GM12891 (cell line): ENCODE data around the gene GDPD4.

Source experiments
- POU2F2 ChIP-seq: IDR thresholded peaks from 2 replicates; pipeline ENCODE4 v1.6.1; 2011; ENCODE audit warnings: low read depth, mild to moderate bottlenecking, control low read depth, low read length, moderate library complexity
- SPI1 ChIP-seq: IDR thresholded peaks from 2 replicates; pipeline ENCODE4 v1.6.1; 2011; ENCODE audit warnings: low read depth, low read length, control low read depth

GRCh38 chr11:77346906-77347603 lies 45.6 kb upstream of the GDPD4 start:
- TF ChIP-seq SPI1 (no peak), POU2F2 (no peak)
